Activated naive CD4-positive, alpha-beta T cell treated with anti-CD3 and anti-CD28 coated beads, Interleukin-2, amount 50 U/mL, for 24 hours (primary cell): ENCODE measurements around the gene SCN9A.
"Not testable (repeated sequence)": the region's sequence is repeated elsewhere in the genome, so short reads cannot be mapped to it uniquely, and the experiment has no call there.

Experiments
- H3K27ac Mint-ChIP-seq: one replicate; pipeline ENCODE4 v1.8.0; 2021; ENCODE audit warnings: mild to moderate bottlenecking, mixed read lengths
- H3K27me3 Mint-ChIP-seq: one replicate; pipeline ENCODE4 v1.8.0; 2021; ENCODE audit warnings: mixed read lengths
- H3K36me3 Mint-ChIP-seq: one replicate; pipeline ENCODE4 v1.8.0; 2021; ENCODE audit warnings: mixed read lengths
- H3K4me1 Mint-ChIP-seq: one replicate; pipeline ENCODE4 v1.8.0; 2021; ENCODE audit warnings: mixed read lengths
- H3K4me3 Mint-ChIP-seq: one replicate; pipeline ENCODE4 v1.8.0; 2021; ENCODE audit warnings: mild to moderate bottlenecking, mixed read lengths
- H3K9me3 Mint-ChIP-seq: one replicate; pipeline ENCODE4 v1.8.0; 2021; ENCODE audit warnings: mixed read lengths

Gene SCN9A

GRCh38 chr2:166360426-166360825, 15.3 kb downstream of the SCN9A start:
- Mint-ChIP-seq H3K27ac (no peak overlapping the region), H3K27me3 (no peaks in the 10 kb centered on the region), H3K9me3 (peaks cover 4% of the 10 kb centered on the region), H3K36me3 (no peaks in the 10 kb centered on the region), H3K4me3 (no peak overlapping the region), H3K4me1 (no peaks in the 10 kb centered on the region)

- H3K27me3 Mint-ChIP-seq, H3K27ac Mint-ChIP-seq, H3K4me3 Mint-ChIP-seq, H3K4me1 Mint-ChIP-seq, H3K36me3 Mint-ChIP-seq, H3K9me3 Mint-ChIP-seq: not testable (repeated sequence)
Measured at GRCh38 chr2:166357950-166358321, 17.8 kb downstream of the SCN9A start.

DNA sequence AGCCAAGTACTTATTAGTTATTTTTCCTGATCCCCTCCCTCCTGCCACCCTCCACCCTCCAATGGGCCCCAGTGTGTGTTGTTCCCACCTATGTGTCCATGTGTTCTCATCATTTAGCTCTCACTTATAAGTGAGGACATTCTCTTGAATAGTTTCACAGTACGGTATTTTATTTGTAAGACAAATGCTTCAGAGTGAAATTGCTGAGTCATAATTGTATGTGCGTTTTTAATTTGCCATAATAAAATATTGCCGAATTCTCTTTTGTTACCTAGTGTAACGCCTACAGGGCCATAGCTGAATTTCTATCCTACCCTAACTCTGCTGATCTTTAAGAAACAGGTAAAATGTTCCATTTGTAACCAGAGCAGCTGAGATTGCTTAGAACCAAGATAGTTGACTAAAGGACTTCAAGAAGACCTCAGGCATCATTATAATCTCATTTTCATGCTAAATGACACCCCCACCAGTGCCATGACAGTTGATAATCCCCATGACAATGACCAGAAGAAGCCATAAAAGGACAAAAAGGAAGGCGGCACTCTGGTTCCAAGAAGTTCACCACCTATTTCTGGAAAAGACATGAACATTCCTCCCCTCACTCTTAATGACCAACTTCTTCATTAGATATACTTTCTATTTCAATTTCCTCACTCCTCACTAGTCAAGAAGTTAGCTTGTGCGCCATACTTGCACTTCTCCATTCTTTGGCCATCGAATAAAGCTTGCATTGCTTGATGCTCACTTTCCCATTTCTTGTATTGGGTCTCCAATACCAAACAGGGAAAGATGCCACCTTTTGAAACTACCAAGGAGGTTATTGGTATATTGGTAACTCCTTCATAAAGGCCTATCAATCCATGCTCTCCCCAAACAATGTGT, 18.4 kb downstream of the SCN9A start:
- Mint-ChIP-seq H3K4me3 (no peak overlapping the region), H3K4me1 (no peaks in the 10 kb centered on the region), H3K36me3 (no peaks in the 10 kb centered on the region), H3K9me3 (peaks cover 4% of the 10 kb centered on the region), H3K27ac (no peak overlapping the region), H3K27me3 (no peaks in the 10 kb centered on the region)

DNA sequence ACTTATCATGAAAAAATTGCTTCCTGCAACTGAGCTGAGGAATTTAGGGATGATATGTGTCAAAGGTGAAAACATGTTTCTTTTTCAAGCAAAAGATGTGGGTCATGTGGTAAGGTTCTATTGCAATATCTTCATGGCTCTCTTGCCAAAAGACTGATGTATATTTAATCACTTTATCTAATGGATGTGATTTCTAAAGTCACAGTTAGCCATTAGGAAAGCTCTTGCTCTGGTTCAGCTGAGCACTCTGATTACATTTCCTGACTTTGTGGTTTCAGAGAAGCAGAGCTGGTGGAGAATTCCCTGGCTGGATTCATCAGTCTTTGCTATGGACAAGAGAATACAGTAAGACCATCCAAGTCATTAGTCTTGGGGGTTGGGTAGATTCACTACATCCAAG, 24.4 kb downstream of the SCN9A start:
- no peaks in the 10 kb centered on the region for H3K4me1 Mint-ChIP-seq
- no peaks in the 10 kb centered on the region for H3K36me3 Mint-ChIP-seq
- no peak overlapping the region for H3K27ac Mint-ChIP-seq
- H3K4me3 Mint-ChIP-seq: no peak overlapping the region
- peaks cover 4% of the 10 kb centered on the region for H3K9me3 Mint-ChIP-seq
- no peaks in the 10 kb centered on the region for H3K27me3 Mint-ChIP-seq

GRCh38 chr2:166350525-166350924, 25.2 kb downstream of the SCN9A start:
- no peak overlapping the region for H3K27ac Mint-ChIP-seq
- H3K9me3 Mint-ChIP-seq: peaks cover 4% of the 10 kb centered on the region
- no peaks in the 10 kb centered on the region for H3K4me1 Mint-ChIP-seq
- H3K36me3 Mint-ChIP-seq: no peaks in the 10 kb centered on the region
- H3K4me3 Mint-ChIP-seq: no peak overlapping the region
- no peaks in the 10 kb centered on the region for H3K27me3 Mint-ChIP-seq

DNA sequence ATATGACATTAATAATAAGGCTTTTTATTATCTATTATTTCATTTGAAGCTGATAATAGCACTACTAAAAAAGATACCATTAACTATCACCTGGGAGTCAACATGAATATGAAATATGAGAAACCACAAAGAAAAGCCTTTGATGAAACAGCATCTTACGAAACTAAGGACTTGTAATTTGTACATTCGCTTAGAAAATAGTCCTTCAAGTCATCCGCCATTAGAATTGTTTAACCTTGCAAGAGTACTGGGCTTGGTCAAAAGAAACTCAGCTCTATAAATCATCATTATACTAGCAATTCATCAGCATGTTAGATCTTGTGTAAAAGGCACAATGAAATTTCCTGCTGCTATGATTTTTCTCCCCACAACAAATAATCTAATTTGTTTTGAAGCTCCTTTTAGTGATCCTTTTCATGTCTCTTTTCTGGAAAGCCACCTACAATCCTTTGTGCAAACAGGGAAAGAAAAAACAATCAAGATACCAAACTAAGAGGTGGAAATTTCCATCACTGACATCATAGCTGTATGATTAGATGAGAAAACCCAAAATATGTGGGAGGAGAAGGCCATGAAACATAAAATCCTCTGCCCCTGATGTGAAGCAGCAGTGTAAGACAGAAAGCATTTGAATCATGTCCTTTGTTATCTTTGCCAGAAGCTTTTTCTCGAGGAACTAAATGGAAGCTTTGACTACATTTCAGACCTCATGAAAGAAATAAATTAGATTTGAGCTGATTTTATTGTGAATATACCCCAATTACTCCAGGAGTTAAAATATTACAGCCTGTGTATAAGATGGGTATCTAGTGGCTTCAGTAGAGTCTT, 31.2 kb downstream of the SCN9A start:
- H3K36me3 Mint-ChIP-seq: no peaks in the 10 kb centered on the region
- H3K9me3 Mint-ChIP-seq: peaks cover 4% of the 10 kb centered on the region
- no peaks in the 10 kb centered on the region for H3K27me3 Mint-ChIP-seq

DNA sequence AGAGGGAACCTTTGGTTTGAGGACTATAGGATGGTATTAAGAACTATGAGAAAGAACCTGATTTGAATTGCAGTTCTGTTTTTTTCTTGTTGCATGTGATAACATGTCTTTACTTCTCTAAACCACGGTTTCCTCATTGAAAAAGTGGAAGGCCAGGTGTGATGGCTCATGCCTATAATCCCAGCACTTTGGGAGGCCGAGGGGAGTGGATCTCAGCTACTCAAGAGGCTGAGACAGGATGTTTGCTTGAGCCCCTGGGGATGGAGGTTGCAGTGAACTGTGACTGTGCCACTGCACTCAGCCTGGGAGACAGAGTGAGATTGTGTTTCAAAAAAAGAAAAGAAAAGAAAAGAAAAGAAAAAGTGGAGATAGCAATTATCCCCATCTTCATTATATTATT, 32.3 kb downstream of the SCN9A start:
- H3K27ac Mint-ChIP-seq: no peak overlapping the region

More for the DNA sequence above, 31.2 kb downstream of the SCN9A start:
- Mint-ChIP-seq H3K27ac (no peak overlapping the region), H3K4me3 (no peak overlapping the region), H3K4me1 (no peaks in the 10 kb centered on the region)

DNA sequence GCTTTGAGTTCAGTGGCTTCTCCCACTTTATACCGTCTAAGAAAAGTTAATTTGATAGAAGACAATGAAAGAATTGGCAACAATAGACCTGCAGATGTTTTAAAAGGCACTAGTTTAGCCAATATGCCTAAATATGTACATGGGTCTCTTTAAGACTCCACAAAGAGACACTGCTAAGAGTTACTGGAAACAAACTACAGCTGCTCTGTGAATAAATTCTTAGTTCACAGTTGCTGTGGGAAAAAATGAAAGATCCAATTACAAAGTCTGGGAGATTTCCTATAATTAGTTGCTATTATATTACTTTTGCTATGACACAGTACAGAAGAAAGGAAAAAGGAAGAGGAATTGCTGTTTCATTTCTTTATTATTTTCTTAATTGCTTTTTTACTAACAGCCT, 34.3 kb downstream of the SCN9A start:
- no peak overlapping the region for H3K27ac Mint-ChIP-seq
- no peak overlapping the region for H3K4me3 Mint-ChIP-seq
- H3K27me3 Mint-ChIP-seq: no peaks in the 10 kb centered on the region
- H3K9me3 Mint-ChIP-seq: no peaks in the 10 kb centered on the region
- no peaks in the 10 kb centered on the region for H3K4me1 Mint-ChIP-seq
- no peaks in the 10 kb centered on the region for H3K36me3 Mint-ChIP-seq

More for the DNA sequence above, 32.3 kb downstream of the SCN9A start:
- Mint-ChIP-seq H3K4me3 (no peak overlapping the region), H3K4me1 (no peaks in the 10 kb centered on the region), H3K36me3 (no peaks in the 10 kb centered on the region), H3K9me3 (peaks cover 4% of the 10 kb centered on the region), H3K27me3 (no peaks in the 10 kb centered on the region)

DNA sequence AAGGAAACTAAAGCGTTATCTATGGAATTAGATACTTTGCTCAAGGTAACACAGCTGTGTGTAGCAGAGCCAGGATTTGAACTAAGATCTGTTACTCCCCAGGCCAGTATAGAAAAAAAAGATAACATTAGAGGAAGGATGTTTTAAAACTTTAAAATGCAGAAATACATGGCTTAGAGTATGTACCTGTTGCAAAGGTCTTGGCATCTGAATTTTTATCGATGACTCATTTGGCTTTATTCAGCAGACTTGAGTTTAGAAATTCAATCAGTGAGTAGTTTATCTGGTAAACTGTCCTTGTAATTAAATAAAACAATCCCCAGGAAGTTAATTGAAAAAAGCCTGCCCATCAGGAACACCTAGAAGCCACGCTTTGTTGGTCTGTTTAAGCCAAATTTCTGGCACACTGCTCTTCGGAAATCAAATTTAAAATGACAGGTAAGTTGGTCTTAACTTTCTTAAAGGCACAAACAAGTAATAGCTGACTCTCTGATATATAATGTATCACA, 36.9 kb downstream of the SCN9A start:
- Mint-ChIP-seq H3K27me3 (no peaks in the 10 kb centered on the region), H3K4me3 (no peak overlapping the region), H3K9me3 (no peaks in the 10 kb centered on the region), H3K27ac (no peak overlapping the region), H3K36me3 (no peaks in the 10 kb centered on the region), H3K4me1 (no peaks in the 10 kb centered on the region)

DNA sequence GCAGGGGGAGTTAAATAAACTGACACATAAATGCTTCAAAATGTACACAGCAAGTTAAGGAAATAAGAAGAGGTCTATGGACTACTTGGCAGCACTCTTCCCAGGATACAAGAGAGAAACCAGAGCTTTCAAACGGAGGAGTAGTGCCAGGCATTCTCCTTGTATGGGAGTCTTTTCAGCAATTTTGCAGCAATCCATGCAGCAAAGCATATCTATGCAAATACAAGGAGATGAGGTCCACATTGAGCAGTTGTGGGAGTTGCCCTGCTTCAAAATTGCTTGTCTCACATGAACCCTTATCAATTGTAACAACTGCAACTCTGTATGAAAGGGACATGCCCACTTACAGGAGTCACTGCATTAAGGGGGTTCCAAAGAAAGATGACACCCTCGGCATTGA, 37.8 kb downstream of the SCN9A start:
- no peaks in the 10 kb centered on the region for H3K27me3 Mint-ChIP-seq
- H3K4me3 Mint-ChIP-seq: no peak overlapping the region
- H3K9me3 Mint-ChIP-seq: no peaks in the 10 kb centered on the region
- no peaks in the 10 kb centered on the region for H3K4me1 Mint-ChIP-seq
- no peak overlapping the region for H3K27ac Mint-ChIP-seq
- H3K36me3 Mint-ChIP-seq: no peaks in the 10 kb centered on the region

DNA sequence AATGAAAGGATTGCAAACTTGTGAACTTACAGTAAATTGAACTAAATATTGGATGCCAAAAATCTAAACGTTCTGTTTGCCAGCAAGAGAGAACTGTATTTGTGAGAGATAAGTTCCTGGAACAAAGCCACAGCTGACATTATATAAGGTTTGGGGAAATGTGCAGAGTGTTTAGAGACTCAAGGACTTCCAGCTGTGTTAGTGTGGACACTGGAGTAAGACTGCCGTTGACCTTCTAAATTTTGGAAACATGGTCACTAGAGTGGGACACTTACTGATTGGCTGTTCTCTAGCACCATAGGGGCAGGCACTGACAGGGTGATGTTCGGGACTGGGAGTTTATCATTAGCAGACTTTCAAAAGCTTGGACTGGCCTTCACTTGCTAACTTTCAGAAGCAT, 40.5 kb downstream of the SCN9A start:
- H3K27me3 Mint-ChIP-seq: no peaks in the 10 kb centered on the region
- H3K4me1 Mint-ChIP-seq: no peaks in the 10 kb centered on the region
- H3K4me3 Mint-ChIP-seq: no peak overlapping the region
- H3K36me3 Mint-ChIP-seq: no peaks in the 10 kb centered on the region
- no peak overlapping the region for H3K27ac Mint-ChIP-seq
- H3K9me3 Mint-ChIP-seq: no peaks in the 10 kb centered on the region

DNA sequence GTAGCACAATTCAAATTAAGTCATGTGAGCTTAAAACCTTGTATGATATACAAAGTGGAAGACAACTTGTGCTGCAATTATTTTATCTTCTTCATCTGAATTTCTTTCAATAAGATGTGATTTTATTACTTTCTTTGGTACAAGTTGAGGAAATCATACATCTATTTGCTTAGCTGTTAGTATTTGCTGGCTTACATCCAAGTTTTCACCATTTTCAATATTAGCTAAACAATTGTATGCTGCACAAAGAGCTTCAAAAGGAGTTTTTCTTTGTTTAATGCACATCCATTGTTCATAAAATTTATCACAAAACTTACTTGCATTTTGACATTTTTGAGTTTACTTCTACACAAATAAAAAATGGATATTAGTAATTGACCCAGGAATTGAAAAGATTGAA, 40.9 kb downstream of the SCN9A start:
- Mint-ChIP-seq H3K9me3 (no peaks in the 10 kb centered on the region), H3K36me3 (no peaks in the 10 kb centered on the region), H3K4me3 (no peak overlapping the region), H3K27me3 (no peaks in the 10 kb centered on the region), H3K27ac (no peak overlapping the region), H3K4me1 (no peaks in the 10 kb centered on the region)

DNA sequence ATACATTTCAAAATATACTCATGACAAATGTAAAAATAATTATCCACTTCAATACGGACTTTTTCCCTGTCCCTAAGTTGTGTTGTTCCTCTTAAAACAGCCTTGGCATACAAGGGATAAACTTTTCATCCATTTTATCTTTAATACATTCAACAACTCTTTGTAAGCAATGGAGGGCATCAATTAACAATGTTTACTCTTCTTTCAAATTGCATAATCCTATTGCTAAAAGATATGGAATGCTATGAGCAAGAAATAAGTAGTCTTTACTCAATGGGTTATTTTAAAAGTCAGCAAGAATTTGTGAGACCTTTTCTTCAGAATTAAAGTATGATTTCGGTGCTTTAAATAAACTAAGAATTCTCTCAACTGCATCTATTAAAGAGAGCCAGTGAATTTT, 41.9 kb downstream of the SCN9A start:
- H3K27me3 Mint-ChIP-seq: no peaks in the 10 kb centered on the region
- H3K9me3 Mint-ChIP-seq: no peaks in the 10 kb centered on the region
- H3K4me3 Mint-ChIP-seq: no peak overlapping the region
- H3K36me3 Mint-ChIP-seq: no peaks in the 10 kb centered on the region
- no peaks in the 10 kb centered on the region for H3K4me1 Mint-ChIP-seq
- no peak overlapping the region for H3K27ac Mint-ChIP-seq

DNA sequence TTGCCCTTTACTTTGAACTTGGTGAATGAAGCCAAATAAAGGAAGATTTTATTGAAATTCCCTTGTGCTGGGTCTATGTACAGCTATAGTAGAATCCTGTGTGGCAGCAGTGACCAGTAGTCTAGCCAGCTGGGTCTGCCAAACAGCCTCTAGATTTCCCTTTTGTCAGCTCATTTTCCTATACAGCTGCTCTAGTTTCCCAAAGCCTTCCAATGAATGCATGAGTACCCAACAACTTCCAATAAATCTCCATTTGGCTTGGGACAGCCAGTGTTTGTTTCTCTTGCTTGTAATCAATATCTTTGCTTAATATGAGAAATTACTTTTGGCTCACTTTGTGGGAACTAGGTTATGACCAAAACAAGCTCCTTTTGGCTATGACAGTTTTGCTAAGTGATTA, 43.6 kb downstream of the SCN9A start:
- Mint-ChIP-seq H3K4me3 (no peak overlapping the region), H3K9me3 (no peaks in the 10 kb centered on the region), H3K36me3 (no peaks in the 10 kb centered on the region), H3K27me3 (no peaks in the 10 kb centered on the region), H3K4me1 (no peaks in the 10 kb centered on the region), H3K27ac (no peak overlapping the region)

DNA sequence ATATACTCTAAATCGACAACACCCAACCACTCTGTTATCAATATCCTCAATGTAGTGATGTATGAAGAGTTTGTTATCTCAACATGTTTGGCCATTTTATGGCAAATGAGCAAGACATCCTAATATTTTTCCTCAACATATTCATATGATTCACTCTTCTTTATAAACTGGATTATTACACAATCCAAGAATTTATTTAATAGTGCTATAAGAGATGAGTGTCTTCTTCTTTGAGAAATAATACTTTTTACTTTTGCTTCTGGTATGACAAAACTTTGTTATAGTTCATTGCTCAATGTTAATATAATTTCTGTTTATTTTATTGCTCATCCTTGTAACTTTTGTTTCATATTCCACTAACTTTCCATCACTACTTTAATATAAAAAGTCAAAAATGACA, 44.3 kb downstream of the SCN9A start:
- Mint-ChIP-seq H3K4me3 (no peak overlapping the region), H3K27me3 (no peaks in the 10 kb centered on the region), H3K9me3 (no peaks in the 10 kb centered on the region), H3K4me1 (no peaks in the 10 kb centered on the region), H3K27ac (no peak overlapping the region), H3K36me3 (no peaks in the 10 kb centered on the region)

DNA sequence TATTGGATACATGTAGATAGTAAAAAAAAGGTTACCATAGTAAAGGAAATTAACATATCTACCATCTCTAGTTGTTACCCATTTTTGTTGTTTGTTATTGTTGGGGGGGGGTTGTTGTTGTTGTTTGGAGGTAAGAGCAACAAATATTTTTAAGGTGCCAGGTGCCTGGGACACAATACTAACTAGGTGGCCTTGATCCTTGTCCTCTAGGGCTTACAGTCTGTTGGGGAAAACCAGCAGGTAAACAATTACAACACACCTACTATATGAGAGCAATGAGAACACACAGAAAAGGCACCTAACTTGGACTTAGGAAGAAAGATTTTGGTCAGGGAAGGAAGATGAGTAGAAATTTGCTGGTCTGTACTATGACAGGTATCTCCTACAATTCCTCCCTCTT, 46.3 kb downstream of the SCN9A start:
- Mint-ChIP-seq H3K4me1 (no peaks in the 10 kb centered on the region), H3K27me3 (no peaks in the 10 kb centered on the region), H3K9me3 (no peaks in the 10 kb centered on the region), H3K36me3 (no peaks in the 10 kb centered on the region), H3K4me3 (no peak overlapping the region), H3K27ac (no peak overlapping the region)
